Cerebellar cortex (tissue), 1 donor: ENCODE measurements around the gene PCLAF.
"Not testable (repeated sequence)": the region's sequence is repeated elsewhere in the genome, so short reads cannot be mapped to it uniquely, and the experiment has no call there.

ENCODE experiments used
- DNase-seq: peaks from one replicate; pipeline ENCODE4 v3.0.0-alpha.2; 2015; ENCODE audit warnings: low spot score

PCLAF gene

DNA sequence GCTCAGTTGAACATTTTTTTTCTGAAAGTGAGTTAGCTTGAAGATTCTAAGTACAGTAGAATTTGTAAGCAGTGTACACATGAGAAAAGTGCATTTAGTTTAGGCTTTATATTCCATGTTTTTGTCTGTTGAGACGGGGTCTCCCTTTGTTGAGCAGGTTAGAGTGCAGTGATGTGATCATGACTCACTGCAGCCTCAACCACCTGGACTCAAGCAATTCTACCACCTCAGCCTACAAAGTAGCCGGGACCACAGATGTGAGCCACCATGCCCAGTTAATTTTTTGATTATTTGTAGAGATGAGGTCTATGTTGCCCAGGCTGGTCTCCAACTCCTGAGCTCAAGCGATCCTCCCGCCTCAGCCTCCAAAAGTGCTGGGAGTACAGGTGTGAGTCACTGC, 20.0 kb downstream of the PCLAF start:
- DNase-seq, result no peak

DNA sequence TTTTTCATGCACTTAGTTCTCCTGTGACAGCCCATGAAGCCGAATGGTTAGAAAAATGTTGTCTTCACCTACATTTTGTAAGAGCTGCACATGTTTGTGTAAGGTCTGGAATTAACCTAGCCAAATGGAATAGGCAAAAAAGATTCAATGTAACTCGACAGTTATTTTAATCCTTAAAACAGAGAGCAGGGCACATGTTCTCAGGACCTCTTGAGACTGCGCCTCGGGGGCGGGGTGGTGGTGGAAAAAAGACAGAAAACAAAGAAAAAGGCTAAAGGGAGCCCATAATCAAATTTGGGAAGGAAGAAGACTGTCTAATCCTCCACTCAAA, 24.6 kb downstream of the PCLAF start:
- DNase-seq, result no peak

GRCh38 chr15:64355944-64356709, 25.1 kb downstream of the PCLAF start, which contains the start of gene CSNK1G1:
CSNK1G1 (minus strand) TSS chr15:64356173; CDS start chr15:64300499, 55,674 bp downstream.
- peak; percentile 99 for DNase-seq

GRCh38 chr15:64355348-64355943, 25.8 kb downstream of the PCLAF start:
- DNase-seq, result peak; percentile 18

DNA sequence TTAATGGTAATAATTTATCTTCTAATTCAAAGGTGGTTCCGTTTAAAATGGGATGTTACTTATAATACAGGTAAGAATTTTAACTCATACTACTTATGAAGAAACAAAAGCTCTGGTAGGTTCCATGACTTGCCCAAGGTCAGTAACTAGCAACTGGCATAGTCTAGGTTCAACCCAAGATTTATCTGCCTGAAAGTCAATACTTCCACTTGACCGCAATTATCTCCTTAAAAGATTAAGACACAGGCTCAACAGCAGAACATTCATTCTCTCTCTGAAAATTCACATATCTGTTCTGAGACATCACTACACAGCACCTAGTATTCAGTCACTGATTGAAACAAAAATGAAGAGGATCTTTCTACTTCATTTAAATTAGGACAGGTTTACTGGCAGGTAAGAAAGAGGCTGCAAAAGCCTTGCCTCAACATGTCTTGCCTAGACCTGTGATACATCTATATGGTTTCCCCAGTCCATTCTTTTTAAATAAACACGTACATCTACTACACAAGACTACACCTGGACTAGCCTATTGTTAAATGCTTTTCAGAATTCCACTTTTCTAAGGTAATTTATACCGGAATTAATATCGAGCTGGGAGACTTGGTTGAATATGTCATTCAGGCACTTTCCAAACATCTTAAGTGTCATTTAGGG, 26.4 kb downstream of the PCLAF start:
- DNase-seq, result no peak

DNA sequence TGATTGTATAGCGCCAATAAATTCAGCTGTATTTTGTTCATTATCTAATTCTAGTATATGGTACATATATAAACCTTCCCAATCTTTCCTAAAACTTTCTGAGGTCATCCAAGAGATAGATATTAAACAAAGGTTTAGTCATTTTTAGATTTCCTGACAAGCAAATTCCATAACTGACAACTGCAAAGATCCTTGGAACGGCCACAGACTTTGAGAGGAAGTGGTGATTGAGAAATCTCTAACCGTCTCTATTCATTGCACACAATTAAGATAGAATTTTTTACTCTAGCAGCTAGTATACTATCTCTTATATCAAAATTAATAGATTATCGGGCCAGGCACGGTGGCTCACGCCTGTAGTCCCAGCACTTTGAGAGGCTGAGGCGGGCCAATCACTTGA, 30.0 kb downstream of the PCLAF start:
- DNase-seq, result no peak

DNA sequence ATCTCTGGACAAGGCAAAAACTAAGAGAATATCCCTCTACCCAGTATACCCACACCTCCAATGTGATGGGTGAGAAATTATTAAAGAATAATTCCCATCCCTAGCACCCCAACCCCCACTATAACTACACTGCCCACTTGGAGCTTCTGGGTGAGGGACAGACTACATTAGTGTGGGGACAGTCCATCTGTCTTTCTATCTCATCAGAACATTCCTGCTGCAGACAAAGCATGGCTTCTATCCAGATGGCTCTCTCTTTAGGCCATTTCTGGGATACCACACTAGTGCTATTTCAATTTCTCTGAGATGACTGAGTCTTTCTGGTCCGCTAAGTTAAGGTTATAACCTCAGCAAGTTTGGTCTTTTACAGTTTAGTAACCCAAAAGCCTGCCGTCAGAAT, 31.9 kb downstream of the PCLAF start:
- DNase-seq, result no peak

DNA sequence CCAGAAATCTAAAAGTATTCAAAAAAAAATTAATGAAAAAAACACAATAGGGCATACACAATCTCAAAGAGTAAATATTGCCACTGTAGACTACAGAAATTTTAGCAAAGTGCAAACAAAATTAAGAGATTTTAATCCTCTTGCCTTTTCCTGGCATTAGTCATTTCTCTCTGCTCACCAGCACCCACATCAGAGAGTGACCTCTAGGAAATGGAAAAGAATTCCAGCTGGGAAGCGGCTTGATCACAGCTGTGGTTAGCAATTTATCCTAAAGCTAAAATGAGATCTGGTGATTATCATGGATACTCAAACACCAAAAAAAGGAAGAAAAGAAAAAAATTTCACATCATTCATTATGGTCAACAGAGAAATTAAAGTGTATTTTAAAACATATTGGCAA, 32.8 kb downstream of the PCLAF start:
- DNase-seq, result no peak

DNA sequence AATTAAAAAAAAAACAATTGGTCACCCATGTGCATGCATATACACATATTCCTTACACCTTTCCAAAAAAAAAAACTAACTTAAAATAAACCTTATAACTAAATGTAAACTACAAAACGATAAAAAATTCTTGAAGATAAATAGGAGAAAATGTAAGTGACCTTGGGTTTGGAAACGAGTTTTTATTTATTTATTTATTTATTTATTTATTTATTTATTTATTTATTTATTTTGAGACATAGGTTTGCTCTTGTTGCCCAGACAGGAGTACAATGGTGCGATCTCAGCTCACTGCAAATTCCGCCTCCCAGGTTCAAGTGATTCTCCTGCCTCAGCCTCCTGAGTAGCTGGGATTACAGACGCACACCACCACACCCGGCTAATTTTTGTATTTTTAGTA, 35.0 kb downstream of the PCLAF start:
- DNase-seq, result not testable (repeated sequence)

- no peak for DNase-seq
These were observed 36.5 kb downstream of the PCLAF start for GRCh38 chr15:64344651-64345294.

DNA sequence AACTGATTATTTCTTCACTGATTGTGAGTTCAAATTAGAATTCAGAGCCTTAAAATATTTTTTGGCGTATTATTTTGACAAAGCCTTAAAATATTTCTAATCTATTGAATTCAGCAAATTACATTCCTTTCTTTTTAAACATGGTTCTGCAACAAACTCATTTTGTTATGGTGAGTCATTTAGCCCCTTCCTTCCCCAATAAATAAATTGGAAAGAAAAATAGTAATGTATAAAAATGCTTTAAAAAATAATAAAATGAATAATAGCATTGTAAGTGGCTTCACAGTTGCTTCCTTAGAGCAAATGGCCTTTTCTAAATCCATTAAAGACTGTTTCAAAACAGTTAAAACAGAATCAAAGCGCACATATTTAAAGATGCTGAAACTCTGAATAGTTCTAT, 37.4 kb downstream of the PCLAF start:
- DNase-seq, result no peak

- no peak for DNase-seq
These were observed 38.0 kb downstream of the PCLAF start for GRCh38 chr15:64343222-64343621.

DNA sequence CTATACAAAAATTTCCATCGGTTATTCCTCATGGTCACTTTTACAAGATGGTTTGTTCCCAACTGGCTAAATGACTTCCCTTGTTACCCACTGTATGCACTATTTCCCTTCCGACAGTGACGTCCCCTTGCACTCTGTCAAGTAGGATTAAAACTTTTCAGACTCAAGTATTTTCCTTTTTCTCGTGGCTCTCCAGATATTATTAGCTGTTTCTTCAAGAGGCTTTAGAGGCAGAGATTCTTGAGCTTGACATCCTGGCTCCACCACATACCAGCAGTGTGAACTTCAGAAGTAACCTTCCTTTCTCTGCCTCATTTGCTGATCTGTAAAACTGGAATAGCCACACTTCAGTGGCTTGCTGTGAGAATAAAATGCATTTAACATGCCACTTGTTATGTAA, 39.3 kb downstream of the PCLAF start:
- no peak for DNase-seq

- DNase-seq, result no peak
These were observed 40.9 kb downstream of the PCLAF start for GRCh38 chr15:64340355-64340754.

- no peak for DNase-seq
These were observed 43.5 kb downstream of the PCLAF start for GRCh38 chr15:64337761-64338160.

DNA sequence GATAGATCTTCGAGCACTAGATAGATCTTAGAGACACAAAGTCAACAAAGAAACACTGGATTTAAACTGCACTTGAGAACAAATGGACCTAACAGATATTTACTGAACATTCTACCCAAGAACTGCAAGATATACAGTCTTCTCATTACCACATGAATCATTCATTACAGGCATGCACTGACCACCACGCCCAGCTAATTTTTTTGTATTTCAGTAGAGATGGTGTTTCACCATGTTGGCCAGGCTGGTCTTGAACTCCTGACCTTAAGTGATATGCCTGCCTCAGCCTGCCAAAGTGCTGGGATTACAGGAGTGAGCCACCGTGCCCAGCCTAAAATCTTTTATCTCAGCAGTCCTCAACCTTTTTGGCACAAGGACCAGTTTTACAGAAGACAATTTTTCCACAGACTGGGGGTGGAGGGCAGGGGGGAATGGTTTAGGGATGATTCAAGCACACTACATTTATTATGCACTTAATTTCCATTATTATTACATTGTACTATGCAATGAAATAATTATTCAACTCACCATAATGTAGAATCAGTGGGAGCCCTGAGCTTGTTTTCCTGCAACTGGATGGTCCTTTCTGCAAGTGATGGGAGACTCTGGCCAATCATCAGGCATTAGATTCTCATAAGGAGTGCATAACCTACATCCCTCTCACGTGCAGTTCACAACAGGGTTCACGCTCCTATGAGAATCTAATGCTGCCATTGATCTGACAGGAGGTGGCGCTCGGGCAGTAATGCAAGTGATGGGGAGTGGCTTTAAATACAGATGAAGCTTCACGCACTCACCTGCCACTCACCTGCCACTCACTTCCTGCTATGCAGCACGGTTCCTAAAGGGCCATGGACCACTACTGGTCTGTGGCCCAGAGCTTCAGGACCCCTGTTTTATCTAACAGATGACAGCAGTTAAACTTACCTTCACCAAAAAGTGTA, 47.0 kb downstream of the PCLAF start:
- DNase-seq, result no peak

- DNase-seq, result no peak
These were observed 47.7 kb downstream of the PCLAF start for GRCh38 chr15:64333516-64333915.

DNA sequence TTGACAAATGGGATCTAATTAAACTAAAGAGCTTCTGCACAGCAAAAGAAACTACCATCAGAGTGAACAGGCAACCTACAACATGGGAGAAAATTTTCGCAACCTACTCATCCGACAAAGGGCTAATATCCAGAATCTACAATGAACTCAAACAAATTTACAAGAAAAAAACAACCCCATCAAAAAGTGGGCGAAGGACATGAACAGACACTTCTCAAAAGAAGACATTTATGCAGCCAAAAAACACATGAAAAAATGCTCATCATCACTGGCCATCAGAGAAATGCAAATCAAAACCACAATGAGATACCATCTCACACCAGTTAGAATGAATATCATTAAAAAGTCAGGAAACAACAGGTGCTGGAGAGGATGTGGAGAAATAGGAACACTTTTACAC, 49.6 kb downstream of the PCLAF start:
- DNase-seq, result not testable (repeated sequence)

DNA sequence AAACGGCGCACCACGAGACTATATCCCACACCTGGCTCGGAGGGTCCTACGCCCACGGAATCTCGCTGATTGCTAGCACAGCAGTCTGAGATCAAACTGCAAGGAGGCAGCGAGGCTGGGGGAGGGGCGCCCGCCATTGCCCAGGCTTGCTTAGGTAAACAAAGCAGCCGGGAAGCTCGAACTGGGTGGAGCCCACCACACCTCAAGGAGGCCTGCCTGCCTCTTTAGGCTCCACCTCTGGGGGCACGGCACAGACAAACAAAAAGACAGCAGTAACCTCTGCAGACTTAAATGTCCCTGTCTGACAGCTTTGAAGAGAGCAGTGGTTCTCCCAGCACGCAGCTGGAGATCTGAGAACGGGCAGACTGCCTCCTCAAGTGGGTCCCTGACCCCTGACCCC, 54.3 kb downstream of the PCLAF start:
- DNase-seq, result not testable (repeated sequence)

- not testable (repeated sequence) for DNase-seq
These were observed 54.8 kb downstream of the PCLAF start for GRCh38 chr15:64326458-64326857.

DNA sequence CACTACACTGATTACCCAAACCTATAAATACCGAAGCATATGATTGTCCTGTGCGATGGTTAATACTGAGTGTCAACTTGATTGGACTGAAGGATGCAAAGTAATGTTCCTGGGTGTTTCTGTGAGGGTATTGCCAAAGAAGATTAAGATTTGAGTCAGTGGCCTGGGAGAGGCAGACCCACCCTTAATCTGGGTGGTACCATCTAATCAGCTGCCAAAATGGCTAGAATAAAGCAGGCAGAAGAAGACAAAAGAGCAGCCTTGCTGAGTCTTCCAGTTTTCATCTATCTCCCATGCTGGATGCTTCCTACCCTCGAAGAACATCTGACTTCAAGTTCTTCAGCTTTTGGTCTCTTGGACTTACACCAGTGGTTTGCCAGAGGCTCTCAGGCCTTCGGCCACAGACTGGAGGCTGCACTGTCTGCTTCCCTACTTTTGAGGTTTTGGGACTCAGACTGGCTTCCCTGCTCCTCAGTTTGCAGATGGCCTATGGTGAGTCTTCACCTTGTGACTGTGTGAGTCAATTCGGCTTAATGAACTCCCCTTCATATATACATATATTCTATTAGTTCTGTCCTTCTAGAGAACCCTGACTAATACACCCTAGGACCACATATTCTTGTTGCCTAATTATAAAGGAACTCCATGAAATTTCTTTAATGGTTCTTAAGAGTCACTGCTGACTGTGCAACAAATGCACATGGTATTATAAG, 56.9 kb downstream of the PCLAF start:
- no peak for DNase-seq
